ENCODE data around the gene AMZ2. TPM values are rescaled to one million over a fixed set of nuclear protein-coding genes. Genes with fewer than 3 reads are reported as not detected.

The AMZ2 gene
- total RNA-seq, 1 experiment from 2014 or later: 59.6 TPM

DNA sequence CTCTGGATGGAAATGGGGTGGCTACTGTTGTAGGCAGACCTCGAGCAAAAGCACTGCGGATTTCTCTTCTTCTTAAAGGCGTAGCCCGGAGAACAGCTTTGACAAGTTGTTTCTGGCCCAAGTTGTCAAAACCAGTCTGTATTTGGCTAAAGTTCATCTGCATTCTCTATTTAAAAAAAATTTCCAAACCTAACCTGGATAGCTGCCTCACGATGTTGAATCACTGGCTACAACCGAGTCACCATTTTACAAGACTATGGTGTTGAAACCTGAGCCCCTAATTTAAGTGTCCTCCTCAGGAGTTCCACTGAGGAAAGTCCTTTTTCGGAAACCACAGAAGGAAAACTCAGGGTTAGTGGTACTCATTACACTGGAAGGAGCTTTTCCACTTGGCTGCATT, 41.6 kb downstream of the AMZ2 start:
- DNase-seq (ENCODE audit: low read depth, low spot score) (no peak), ATAC-seq (no peak)
- ChIA-PET CTCF (no interaction called here), POLR2A (no interaction called here)
- intact Hi-C loops (cut with micrococcal nuclease; ENCODE audit: unreplicated experiment): no loop called here
- BruUV-seq (replicated peaks): no TSS peak
- no peaks in the 10 kb centered on the region for H3K9me3 ChIP-seq (ENCODE audit: control insufficient read depth, insufficient read depth, low read depth, low read length)
- H3K4me1 ChIP-seq (ENCODE audit: control insufficient read depth, insufficient read depth, low read length): 0 out of 2 replicates have a peak, but pooled peaks cover 2% of the 10 kb centered on the region
- no peak overlapping the region for H3K4me3 ChIP-seq (ENCODE audit: low read depth in 2 of 2, low read length in 2 of 2)
- peaks cover 4% of the 10 kb centered on the region for H3K27me3 ChIP-seq (ENCODE audit: control insufficient read depth, insufficient read depth, low read length)
- TF ChIP-seq POLR2AphosphoS5 (IDR thresholded peaks at IDR 0.05; ENCODE audit: low read depth, low read length) (no peak), TCF7L2 (IDR thresholded peaks at IDR 0.05; ENCODE audit: low read depth, low read length) (no peak)
- TF ChIP-seq, protein P1, sequence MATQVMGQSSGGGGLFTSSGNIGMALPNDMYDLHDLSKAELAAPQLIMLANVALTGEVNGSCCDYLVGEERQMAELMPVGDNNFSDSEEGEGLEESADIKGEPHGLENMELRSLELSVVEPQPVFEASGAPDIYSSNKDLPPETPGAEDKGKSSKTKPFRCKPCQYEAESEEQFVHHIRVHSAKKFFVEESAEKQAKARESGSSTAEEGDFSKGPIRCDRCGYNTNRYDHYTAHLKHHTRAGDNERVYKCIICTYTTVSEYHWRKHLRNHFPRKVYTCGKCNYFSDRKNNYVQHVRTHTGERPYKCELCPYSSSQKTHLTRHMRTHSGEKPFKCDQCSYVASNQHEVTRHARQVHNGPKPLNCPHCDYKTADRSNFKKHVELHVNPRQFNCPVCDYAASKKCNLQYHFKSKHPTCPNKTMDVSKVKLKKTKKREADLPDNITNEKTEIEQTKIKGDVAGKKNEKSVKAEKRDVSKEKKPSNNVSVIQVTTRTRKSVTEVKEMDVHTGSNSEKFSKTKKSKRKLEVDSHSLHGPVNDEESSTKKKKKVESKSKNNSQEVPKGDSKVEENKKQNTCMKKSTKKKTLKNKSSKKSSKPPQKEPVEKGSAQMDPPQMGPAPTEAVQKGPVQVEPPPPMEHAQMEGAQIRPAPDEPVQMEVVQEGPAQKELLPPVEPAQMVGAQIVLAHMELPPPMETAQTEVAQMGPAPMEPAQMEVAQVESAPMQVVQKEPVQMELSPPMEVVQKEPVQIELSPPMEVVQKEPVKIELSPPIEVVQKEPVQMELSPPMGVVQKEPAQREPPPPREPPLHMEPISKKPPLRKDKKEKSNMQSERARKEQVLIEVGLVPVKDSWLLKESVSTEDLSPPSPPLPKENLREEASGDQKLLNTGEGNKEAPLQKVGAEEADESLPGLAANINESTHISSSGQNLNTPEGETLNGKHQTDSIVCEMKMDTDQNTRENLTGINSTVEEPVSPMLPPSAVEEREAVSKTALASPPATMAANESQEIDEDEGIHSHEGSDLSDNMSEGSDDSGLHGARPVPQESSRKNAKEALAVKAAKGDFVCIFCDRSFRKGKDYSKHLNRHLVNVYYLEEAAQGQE (IDR thresholded peaks at IDR 0.05; ENCODE audit: insufficient read depth in 1 of 2, low read depth in 2 of 2, low read length in 1 of 2): no peak
- H3K36me3 ChIP-seq (ENCODE audit: control insufficient read depth, insufficient read depth, low read length): no peaks in the 10 kb centered on the region
- H3K27ac ChIP-seq (ENCODE audit: low read length): no peak overlapping the region
- in situ Hi-C loops (cut with HindIII; ENCODE audit: low pct_unique_long_range_greater_than_20kb, low sequenced_read_pairs): no loop called here

DNA sequence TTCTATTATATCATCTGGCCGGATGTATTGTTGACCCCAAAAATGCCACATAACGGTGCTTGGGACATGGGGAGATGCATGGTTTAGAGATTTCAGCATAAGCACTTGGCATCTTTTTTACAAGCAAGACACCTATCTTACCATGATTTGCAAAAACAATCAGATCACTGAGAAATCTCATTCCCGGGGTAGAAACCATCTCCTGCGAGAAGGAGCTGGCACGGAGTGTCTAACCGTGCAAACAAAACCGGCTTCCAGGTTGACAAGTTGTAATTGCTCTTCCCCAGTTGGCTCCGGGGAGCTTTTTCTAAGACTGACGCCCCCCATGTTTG, 42.1 kb downstream of the AMZ2 start:
- no peak for ATAC-seq
- in situ Hi-C loops (cut with HindIII; ENCODE audit: low pct_unique_long_range_greater_than_20kb, low sequenced_read_pairs) (no loop called here), intact Hi-C loops (cut with micrococcal nuclease; ENCODE audit: unreplicated experiment) (no loop called here)
- Histone ChIP-seq H3K36me3 (ENCODE audit: control insufficient read depth, insufficient read depth, low read length) (no peaks in the 10 kb centered on the region), H3K27me3 (ENCODE audit: control insufficient read depth, insufficient read depth, low read length) (peaks cover 4% of the 10 kb centered on the region), H3K9me3 (ENCODE audit: control insufficient read depth, insufficient read depth, low read depth, low read length) (no peaks in the 10 kb centered on the region), H3K27ac (ENCODE audit: low read length) (no peak overlapping the region), H3K4me3 (ENCODE audit: low read depth in 2 of 2, low read length in 2 of 2) (no peak overlapping the region; a peak in 1 of 4 replicates), H3K4me1 (ENCODE audit: control insufficient read depth, insufficient read depth, low read length) (0 out of 2 replicates have a peak, but pooled peaks cover 2% of the 10 kb centered on the region)
- POLR2A ChIA-PET: no interaction called here
- TF ChIP-seq, protein P2, sequence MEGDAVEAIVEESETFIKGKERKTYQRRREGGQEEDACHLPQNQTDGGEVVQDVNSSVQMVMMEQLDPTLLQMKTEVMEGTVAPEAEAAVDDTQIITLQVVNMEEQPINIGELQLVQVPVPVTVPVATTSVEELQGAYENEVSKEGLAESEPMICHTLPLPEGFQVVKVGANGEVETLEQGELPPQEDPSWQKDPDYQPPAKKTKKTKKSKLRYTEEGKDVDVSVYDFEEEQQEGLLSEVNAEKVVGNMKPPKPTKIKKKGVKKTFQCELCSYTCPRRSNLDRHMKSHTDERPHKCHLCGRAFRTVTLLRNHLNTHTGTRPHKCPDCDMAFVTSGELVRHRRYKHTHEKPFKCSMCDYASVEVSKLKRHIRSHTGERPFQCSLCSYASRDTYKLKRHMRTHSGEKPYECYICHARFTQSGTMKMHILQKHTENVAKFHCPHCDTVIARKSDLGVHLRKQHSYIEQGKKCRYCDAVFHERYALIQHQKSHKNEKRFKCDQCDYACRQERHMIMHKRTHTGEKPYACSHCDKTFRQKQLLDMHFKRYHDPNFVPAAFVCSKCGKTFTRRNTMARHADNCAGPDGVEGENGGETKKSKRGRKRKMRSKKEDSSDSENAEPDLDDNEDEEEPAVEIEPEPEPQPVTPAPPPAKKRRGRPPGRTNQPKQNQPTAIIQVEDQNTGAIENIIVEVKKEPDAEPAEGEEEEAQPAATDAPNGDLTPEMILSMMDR (IDR thresholded peaks at IDR 0.05): no peak
- TF ChIP-seq POLR2AphosphoS5 (IDR thresholded peaks at IDR 0.05; ENCODE audit: low read depth, low read length) (no peak), SIN3A (IDR thresholded peaks at IDR 0.05; ENCODE audit: borderline replicate concordance, insufficient read depth, low read depth, low read length) (no peak), TCF7L2 (IDR thresholded peaks at IDR 0.05; ENCODE audit: low read depth, low read length) (no peak)
- TF ChIP-seq, protein P1 (IDR thresholded peaks at IDR 0.05; ENCODE audit: insufficient read depth in 1 of 2, low read depth in 2 of 2, low read length in 1 of 2): no peak
- CTCF ChIA-PET: no interaction called here
- BruUV-seq (replicated peaks): no TSS peak
- DNase-seq (ENCODE audit: low read depth, low spot score): no peak
